Stimulated activated CD4-positive, alpha-beta T cell treated with anti-CD3 and anti-CD28 coated beads, Interleukin-15, amount 100 ng/mL, for 1 hour (primary cell): Measurements from ENCODE around the gene CSTF3.
A peak's percentile ranks its signal among the peaks of the same experiment; 100 is the strongest.

Source experiments
- DNase-seq, 2 donors: peaks; one replicate each; pipeline ENCODE4 v3.0.0-alpha.2; 2020; ENCODE audit warnings: low read depth in 1 of 2, low spot score in 1 of 2

CSTF3 gene

GRCh38 chr11:33043221-33043830 is 118.0 kb downstream of the CSTF3 start:
- no peak for DNase-seq

DNA sequence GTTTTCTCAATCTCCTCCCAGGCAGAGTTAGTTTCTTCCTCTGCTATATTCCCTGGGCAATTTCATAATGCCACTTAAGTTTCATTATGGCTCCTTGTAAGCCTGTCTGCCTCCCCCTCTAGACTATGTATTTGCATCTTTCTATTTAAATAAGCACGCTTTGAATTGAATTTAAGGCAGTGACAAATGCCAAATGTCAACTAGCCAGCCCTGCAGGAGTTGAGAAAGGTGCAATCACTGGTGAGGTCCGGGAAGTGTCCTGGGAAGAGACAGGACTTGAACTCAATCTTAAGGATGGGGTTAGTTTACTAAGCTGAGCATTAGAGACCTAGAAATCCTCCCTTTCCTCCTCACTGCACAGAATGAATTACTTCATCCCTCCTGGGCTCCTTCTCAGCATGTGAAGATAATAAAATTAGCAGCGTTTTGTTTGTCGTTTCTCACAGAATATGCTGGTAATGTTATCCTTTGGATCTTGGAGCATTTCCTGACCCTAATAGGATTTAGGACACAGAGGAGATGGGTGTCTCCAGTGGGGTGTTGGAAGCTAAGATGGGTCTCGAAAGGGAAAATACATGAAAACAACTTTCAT is 120.3 kb downstream of the CSTF3 start:
- no peak for DNase-seq

GRCh38 chr11:33040033-33040861 is 121.0 kb downstream of the CSTF3 start:
- no peak for DNase-seq

DNA sequence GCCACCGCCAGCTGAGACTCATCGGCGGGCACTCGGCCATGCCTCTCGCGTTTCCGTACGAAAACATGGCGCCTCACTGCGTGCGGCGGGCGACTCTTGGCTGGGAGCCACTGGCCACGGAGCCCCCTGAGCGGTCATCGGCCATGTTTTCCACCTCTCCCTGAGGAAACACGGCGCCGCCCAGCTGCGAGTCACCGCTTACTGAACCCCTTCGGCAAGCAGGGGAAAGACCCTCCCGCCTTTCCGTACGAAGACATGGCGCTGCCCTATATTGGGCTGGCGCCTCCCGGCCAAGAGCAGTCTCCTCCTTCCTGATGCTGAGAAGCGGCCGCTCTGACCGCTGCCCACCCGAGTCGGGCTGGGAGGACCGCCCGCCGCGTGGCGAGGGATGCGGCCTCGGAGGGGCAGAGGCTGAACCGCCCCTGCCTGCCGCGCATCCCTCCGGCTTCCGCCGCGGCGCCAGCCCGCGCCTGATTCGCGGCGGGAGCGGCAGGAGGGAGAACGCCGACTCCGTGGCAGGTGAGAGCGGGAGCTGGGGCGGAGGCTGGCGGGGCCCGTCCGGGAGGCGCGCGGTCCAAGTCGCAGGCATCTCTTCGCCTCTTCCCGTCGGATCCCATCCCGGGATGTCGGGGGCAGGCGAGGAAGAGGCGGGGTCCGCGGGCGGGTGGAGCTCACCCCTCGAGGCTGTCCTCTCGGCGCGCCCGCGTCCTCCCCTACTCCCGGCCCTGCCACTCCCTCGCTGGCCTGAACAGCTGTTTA is 121.8 kb downstream of the CSTF3 start, which contains the start of gene TCP11L1:
Gene TCP11L1 (plus strand): TSS at position 299 of the 759 bp plus-strand sequence. CDS start 4,202 bp downstream, outside the sequence.
- DNase-seq: peak; percentile 63 to 64

- DNase-seq: no peak
Observed at GRCh38 chr11:33035011-33035410, 126.3 kb downstream of the CSTF3 start.
